NCI-H187 (cell line): ENCODE results near the gene PRRC2A.
A peak's percentile ranks its signal among the peaks of the same experiment; 100 is the strongest.
"Not testable (repeated sequence)": the region's sequence is repeated elsewhere in the genome, so short reads cannot be mapped to it uniquely, and the experiment has no call there.

ENCODE experiments used
- DNase-seq, 2 experiments: peaks; one replicate each; lab custom pipeline; 2025; lab: John Stamatoyannopoulos, UW

PRRC2A gene

GRCh38 chr6:31586008-31586407 is 34.5 kb upstream of the PRRC2A start, which contains the start of gene LST1:
Gene LST1, plus strand, starts transcription at chr6:31586277. Its CDS starts 1,023 bp downstream, at chr6:31587300.
- DNase-seq, result no peak

- DNase-seq, result no peak
Measured at GRCh38 chr6:31586599-31587281, 33.8 kb upstream of the PRRC2A start.

- DNase-seq, result no peak
Measured at GRCh38 chr6:31587791-31588777, 32.4 kb upstream of the PRRC2A start.

- no peak for DNase-seq
Measured at GRCh38 chr6:31588871-31589650, 31.5 kb upstream of the PRRC2A start.

GRCh38 chr6:31590691-31591090 is 29.8 kb upstream of the PRRC2A start:
- not testable (repeated sequence) for DNase-seq

GRCh38 chr6:31592396-31592771 is 28.1 kb upstream of the PRRC2A start:
- no peak for DNase-seq

GRCh38 chr6:31597006-31597405 is 23.5 kb upstream of the PRRC2A start:
- DNase-seq, result no peak

GRCh38 chr6:31607317-31607716 is 13.2 kb upstream of the PRRC2A start:
- no peak for DNase-seq

- no peak for DNase-seq
Measured at GRCh38 chr6:31609519-31610406, 10.8 kb upstream of the PRRC2A start.

GRCh38 chr6:31610968-31611367 is 9.5 kb upstream of the PRRC2A start:
- DNase-seq, result no peak

GRCh38 chr6:31614075-31614619 is 6.4 kb upstream of the PRRC2A start:
- no peak for DNase-seq

- no peak for DNase-seq
Measured at GRCh38 chr6:31614684-31615578, 5.6 kb upstream of the PRRC2A start, which contains the start of gene AIF1. Gene AIF1, plus strand, starts transcription at chr6:31615234. Its CDS starts 96 bp downstream, at chr6:31615330.

- DNase-seq, result no peak
Measured at GRCh38 chr6:31615748-31616147, 4.8 kb upstream of the PRRC2A start.

GRCh38 chr6:31617010-31617409 is 3.5 kb upstream of the PRRC2A start:
- DNase-seq, result no peak

- DNase-seq, result peak; percentile 98 to 99
Measured at GRCh38 chr6:31619805-31620585, 520 bp upstream of the PRRC2A start.

- DNase-seq, result no peak
Measured at GRCh38 chr6:31621320-31621939, 915 bp downstream of the PRRC2A start.

- no peak for DNase-seq
Measured at GRCh38 chr6:31621991-31622390, 1.5 kb downstream of the PRRC2A start.

GRCh38 chr6:31622684-31623091 is 2.2 kb downstream of the PRRC2A start:
- DNase-seq, result no peak
